NCI-H748 treated with DMSO at 0.1 percent for 48 hours (cell line): ENCODE measurements around the gene CAMK2B.
"Not testable (repeated sequence)": the region's sequence is repeated elsewhere in the genome, so short reads cannot be mapped to it uniquely, and the experiment has no call there.

Experiments
- DNase-seq: peaks from one replicate; lab custom pipeline; 2025; lab: John Stamatoyannopoulos, UW

Gene CAMK2B

DNA sequence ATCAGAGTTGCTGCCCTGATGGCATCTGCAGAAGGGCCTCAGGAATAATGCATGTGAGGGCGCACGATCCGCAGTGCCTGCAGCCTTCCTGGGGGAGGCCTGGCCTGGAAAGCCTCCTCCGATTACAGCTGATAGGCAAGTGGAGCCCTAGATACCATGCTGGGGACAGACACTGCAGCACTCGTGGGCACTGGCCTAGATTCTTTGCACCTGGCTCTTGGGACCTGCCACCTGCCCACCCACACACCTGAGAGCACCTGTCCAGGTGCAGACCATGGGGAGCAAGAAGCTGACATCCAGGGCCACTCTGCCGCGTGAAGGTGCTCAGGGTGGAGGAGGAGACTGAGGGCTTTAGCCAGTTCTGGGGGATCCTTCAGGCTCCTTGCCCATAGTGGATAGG lies 109.9 kb downstream of the CAMK2B start:
- no peak for DNase-seq

DNA sequence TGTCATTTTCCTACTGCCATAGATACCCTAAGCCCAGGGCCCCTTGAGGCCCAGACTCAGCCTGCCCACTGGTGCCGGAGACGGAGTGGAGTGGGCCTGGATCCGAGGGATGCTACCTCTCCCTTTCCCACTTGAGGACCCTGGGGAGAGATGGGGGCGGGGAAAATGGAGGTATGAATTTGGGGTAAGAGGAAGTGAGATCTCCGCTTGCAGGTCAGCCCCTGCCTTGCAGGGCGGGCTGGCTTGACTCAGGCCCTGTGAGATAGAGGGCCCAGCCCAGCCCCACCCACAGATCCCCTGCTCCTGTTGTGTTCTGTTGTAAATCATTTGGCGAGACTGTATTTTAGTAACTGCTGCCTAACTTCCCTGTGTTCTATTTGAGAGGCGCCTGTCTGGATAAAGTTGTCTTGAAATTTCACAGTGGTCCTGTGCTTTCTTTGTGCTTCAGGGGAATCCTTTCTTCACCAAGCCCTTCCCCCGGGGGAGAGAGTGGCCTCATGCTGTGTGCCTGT lies 111.5 kb downstream of the CAMK2B start:
- DNase-seq, result no peak

DNA sequence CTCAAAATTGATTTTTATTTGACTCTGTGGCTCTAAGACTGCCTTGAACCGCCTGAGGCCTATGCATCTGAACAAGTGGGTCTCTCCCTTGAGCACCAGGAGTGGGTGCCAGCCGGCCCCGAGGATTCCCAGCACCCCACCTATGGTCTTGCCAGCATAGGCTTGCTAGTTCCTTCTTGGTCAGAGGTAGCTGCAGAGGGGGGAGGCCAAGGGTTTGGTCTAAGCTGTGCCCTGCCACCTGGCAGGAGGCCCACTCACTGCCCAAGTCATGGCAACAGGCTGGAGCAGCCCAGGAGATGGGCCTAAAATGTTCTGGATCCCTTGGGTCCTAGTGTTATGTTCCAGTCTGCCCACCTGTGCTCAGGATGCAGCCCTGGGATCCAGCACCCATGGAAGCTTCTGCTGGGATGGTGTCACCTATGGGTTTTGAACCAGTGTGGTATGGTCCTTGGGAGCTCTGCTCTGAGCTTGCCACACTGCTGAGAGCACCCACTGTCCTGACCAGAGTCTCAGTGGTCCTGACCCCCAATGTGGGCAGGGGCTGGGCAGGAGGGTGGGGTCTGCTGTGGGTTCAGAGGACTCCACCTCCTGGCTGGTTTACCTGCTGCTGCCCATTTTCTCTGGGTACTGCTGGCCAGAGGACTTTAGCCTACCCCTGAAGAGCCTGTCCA lies 112.1 kb downstream of the CAMK2B start:
- DNase-seq, result no peak

DNA sequence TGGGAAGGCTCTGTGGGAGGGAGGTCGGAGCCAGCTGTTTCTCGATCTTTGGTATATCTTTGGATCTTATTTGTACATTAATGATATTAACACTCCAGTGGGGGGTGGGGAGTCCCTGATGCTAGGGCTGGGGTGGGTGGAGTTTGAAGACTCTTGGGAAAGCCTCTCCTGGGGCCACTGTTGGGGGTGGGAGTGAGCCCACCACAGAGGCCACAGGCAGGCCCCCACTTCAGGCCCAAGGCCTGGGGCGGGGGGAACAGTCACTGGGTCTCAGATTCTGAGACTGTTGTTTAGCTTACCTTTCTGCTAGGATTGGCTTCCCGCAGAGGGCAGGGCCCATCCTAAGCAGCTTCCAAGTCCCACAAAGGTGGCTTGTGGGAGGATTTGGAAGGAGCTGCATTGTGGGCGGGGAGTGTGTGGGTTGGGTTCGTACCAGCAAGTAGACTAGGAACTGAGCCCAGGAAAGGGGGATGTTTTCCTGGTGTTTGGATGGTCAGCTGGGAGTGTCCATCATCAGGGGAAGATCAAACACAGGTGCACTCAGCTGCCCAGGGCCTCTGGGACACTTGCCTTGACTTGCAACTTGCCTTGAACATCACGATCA lies 112.7 kb downstream of the CAMK2B start:
- DNase-seq, result no peak

DNA sequence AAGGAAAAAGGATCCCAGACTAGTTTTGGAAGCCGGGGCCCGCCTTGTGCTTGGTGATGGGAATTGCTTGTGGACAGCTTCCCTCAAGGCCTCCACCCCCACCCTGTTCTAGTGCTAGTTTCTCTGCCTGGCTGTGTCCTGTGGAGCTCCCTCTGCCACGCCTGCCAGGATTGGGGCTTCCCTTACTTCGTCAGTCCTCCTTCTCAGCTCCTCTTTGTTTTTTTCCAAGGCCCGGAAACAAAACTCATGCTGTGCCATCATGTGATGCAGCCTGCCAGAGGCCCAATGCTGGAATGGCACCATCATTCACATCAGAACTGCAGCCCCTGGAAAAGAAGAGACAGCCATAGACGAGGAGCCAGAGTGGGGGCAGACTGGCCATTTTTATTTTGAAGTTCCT lies 113.4 kb downstream of the CAMK2B start:
- DNase-seq, result no peak

DNA sequence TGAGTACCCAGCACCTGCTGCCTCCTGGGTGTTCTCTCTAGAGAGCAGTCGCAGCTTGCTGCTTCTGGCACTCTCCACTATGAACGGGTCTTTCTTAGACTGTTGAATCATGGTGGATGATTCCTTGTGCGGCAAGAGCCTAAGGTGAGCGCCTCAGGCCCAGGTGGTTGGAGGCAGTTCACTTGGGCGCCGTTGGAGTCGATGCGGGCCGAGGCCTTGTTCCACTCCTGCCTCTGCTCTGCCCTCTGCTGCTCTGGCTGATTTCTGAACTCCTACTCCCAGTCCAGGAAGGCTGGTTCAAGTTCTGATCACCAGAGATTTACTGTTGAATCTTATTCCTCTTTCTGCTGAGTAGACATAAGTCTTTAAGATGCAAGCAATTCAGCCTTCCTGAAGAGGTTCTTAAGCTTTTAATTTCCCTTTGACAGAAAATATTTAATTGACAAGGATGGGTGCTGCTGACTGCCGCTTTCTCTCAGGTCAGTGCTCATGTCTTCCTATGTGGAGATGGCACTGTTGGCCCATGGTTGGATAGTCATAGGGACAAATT lies 114.2 kb downstream of the CAMK2B start:
- DNase-seq, result no peak

DNA sequence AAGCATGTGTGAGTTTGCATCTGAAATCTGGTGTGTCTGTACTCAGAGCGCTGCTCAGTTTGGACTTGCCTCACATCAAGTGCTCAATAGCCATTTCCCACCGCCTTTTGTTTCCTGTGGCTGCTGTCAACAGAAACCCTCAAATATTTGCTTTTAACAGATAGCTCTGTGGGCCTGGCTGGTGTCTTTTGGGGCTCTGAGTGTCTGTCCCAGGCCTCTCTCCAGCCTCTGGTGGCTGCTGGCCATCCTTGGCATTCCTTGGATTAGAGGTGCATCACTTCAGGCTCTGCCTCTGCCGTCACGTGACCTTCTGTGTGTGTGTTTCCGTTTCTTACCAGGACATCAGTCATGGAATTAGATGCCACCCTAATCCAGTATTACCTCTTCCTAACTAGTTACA lies 115.3 kb downstream of the CAMK2B start:
- no peak for DNase-seq

DNA sequence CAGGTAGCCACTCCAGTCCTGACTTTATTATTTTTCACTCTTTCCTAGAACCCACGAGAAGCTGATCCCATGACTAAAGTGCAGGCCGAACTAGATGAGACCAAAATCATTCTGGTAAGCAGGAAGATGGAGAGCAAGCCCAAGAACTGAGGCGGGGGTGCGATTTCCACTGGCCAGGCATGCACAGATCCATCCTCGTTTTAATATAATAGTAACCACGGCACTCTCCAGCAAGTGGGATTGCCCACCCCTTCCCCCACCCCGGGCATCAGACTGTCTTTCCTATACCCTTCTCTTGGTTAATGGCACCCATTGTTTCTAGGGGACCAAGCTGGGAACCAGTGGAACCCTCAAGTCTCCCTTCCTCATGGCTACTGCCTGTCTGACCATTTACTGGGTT lies 117.3 kb downstream of the CAMK2B start:
- no peak for DNase-seq

DNA sequence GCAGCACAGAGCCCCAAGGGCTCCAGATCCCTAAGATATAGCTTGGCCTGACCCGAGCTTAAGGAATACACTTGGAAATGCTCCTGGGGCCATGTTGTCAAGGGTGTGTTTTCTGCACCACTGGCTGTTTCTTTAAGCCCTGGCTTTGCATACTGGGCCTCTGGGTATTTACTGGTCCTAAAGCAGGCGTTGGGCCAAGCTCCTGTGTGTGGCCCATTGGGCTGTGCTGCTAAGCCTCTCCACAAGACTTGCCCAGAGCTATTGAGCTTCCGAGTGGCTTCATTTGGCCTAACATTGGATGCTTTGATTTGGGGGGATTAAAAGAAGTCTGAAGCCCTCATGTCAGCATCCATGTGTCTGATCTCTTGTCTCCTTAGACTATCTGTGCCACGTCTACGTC lies 119.4 kb downstream of the CAMK2B start:
- no peak for DNase-seq

DNA sequence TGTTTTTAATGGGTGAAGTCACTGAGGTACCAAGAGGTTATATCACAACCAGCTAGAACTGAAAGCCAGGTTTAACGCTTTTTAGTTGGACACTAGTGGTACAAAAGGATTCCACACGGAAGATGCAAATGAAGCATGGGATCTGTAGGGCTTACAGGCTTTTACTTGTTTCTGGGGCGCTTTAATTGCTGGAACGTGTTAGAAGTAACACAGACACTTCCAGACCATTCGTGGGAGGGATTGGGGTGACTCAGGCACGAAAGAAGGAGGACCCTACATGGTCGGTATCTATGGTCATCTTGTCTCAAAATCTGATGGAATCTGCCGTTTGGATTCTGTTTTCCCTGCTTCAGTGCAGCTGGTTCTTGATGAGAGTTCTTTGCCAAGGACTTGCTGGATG lies 123.6 kb downstream of the CAMK2B start:
- no peak for DNase-seq

DNA sequence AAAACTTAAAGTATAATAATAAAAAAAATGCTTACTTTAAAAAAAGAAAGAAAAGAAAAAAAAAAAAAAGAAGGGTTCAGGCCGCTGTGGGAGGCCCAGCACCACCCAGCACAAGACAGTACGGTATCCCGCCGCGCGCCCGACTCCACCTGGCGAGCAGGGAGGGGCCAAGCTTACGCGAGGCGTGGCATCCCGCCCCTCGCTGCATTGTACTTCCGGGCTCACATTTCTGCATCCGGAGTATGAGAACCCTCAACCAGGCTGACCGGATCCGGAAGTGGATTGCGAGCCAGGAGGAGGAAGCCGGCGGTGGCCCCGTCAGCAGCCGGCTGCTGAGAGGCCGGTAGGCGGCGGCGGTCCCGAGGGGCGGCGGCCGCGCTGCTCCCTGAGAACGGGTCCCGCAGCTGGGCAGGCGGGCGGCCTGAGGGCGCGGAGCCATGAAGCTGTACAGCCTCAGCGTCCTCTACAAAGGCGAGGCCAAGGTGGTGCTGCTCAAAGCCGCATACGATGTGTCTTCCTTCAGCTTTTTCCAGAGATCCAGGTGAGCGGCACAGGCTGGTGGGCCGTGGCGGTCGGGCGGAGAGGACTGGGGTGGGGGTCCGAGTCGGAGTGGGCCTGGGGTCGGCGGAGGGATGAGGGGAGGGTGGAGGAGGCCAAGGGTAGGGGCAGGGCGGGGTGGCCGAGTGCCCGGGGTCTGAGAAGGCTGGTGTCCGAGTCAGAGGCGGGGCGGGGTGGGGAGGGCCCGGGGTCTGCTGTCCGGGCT lies 124.5 kb downstream of the CAMK2B start, which contains the start of gene YKT6:
TSS of gene YKT6 (plus strand) at position 280 of the 763 bp plus-strand sequence. CDS start at position 438, 158 bp downstream.
- DNase-seq, result peak; percentile 92

DNA sequence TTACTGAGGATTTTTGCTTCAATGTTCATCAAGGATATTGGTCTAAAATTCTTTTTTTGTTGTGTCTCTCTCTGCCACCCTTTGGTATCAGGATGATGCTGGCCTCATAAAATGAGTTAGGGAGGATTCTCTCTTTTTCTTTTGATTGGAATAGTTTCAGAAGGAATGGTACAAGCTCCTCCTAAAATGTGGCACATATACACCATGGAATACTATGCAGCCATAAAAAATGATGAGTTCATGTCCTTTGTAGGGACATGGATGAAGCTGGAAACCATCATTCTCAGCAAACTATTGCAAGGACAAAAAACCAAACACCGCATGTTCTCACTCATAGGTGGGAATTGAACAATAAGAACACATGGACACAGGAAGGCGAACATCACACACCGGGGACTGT lies 125.2 kb downstream of the CAMK2B start:
- not testable (repeated sequence) for DNase-seq

DNA sequence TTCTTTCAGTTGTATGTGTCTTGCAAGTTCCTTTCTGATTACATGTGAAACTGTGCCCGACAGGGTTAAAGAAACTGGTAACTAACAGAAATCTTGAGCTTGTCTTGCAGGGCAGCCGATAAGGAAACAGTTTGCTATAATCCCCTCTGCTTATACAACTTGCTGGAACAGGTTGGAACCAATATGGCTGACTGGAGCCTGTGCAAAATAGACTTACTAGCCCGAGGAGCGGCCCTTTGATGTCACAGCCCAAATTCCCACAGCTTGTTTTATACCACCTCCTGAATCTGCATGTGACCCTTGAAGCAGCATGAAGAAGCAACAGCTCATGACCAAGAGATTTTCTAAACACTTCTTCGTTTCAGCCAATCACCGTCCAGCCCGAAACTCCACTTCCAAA lies 127.9 kb downstream of the CAMK2B start:
- DNase-seq, result no peak

DNA sequence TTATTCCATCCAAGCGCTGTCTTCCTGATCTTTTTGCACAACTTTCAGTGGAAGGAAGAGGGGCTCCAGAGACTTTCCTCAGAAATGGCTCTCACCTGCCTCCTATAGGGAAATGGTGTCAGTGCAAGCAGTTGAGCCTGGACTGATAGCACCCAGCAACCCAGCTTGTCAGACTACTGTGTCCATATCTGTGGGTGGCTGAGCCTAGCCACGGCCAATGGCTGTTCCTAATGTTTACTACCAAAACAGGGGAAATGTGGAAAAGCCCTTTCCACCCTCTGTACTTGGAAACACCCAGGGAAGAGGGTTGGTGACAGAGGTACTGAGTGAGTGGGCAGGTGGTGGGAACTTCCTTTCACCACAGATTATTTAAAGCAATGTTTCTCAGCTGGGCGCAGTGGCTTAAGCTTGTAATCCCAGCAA lies 128.9 kb downstream of the CAMK2B start:
- DNase-seq, result peak; percentile 53

DNA sequence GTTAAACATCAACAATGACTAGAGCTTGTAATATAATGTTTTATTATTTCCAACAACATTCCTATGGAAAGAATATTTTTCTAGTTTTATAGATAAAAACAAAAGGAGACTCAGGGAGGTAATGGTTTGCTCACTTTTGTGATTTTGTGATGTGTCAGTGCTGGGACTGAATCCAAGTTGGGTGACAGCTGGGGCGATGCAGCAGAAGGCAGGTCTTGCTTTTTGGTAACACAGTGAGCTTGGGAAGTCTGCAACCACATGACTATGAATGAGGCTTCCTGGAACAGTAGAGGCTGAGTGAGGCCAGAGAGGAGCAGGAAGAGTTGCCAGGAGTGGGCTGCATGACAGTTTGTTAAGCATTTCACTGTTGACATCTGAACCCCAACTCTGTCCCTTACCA lies 129.5 kb downstream of the CAMK2B start:
- DNase-seq, result no peak

DNA sequence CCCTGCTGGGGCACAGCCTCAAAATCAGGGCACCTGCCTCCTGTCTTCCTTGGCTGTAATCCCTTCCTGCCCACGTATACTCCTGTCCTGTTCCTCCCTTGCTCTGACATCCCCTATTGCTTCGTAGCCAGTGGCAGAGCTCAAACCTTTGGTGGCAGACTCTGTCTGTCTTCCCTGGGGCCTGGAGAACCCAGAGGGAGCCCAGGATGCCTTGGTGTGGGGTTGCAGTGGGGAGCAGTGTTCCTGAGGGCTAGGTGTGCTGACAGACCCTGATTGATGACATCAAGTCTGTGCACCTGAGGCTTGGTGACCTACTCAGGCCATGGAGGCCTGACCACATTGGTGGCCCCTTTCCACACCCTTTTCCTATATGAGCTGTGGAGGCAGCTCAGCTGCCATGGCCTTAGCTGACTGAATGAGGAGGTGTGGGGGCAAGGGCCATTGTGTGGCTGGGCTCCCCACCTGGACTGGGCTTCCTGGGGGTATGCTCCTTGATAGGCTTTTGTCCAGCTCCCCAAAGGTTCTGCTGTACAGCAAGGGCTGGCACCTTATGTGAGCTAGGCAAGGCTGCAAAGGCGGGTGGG lies 130.7 kb downstream of the CAMK2B start:
- DNase-seq, result no peak

DNA sequence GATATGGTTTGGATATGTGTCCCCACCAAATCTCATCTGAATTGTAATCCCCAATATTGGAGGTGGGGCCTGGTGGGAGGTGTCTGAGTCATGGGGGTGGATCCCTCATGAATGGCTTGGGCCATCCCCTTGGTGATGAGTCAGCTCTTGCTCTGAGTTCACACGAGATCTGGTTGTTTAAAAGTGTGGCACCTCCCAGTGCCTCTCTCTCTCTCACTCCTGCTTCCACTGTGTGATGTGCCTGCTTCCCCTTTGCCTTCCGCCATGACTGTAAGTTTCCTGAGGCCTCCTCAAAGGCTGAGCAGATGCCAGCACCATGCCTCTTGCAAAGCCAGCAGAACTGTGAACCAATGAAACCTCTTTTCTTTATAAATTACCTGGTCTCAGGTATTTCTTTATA lies 131.3 kb downstream of the CAMK2B start:
- no peak for DNase-seq

DNA sequence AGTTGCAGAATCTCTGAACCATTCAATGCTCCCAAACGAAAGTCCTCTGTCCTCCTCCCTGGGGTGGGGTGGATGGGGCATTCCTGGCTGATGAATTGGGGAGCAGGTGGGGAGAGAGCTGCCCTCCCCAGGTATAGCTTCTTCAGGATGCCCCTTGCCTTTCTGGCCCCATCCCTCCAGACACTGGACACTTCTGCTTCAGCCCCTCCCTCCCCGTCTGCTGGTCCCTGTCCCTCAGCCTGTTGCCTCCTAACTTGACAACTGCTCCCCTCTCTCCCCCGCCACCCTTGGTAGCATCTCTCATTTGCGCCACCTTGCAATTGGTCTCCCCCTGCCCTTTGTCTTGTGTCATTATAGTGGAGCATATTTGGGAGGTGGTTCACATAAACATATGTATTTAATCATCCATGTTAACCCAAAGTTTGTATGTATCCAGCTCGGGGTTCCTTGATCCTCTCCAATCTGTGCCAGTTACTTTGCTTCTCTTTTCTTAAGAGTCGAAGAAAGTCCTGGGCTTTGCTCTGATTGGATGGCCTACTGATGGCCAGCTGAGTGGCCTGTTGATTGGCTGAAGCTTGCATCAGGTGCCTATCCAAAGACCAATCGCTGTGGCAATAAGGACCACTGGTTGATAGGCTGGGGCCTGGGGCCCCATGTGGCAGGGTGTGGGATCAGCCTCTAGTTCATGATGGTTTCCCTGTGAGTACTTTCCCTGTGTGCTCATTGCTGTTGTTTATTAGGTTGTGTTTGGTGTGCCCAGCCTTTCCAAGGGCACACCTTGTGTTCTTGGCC lies 132.2 kb downstream of the CAMK2B start:
- DNase-seq, result no peak

DNA sequence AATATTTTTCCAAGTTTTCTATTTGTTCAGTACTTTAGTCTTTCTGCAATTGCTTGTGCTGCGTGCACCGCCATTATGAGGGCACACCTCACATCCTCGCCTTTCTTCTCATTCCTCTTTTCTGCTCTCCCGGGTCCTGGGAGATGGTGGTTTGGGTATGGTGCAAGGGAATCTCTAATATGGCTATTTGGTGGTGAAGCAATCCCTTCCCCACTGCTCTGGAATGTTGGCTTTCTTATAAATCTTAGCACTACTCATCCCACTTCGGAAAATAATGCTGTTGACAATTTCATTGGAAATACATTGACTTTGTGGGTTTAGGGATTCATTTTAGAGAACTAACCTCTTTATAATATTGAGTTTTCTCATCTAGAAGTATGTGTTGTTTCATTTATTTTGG lies 134.2 kb downstream of the CAMK2B start:
- DNase-seq, result no peak

DNA sequence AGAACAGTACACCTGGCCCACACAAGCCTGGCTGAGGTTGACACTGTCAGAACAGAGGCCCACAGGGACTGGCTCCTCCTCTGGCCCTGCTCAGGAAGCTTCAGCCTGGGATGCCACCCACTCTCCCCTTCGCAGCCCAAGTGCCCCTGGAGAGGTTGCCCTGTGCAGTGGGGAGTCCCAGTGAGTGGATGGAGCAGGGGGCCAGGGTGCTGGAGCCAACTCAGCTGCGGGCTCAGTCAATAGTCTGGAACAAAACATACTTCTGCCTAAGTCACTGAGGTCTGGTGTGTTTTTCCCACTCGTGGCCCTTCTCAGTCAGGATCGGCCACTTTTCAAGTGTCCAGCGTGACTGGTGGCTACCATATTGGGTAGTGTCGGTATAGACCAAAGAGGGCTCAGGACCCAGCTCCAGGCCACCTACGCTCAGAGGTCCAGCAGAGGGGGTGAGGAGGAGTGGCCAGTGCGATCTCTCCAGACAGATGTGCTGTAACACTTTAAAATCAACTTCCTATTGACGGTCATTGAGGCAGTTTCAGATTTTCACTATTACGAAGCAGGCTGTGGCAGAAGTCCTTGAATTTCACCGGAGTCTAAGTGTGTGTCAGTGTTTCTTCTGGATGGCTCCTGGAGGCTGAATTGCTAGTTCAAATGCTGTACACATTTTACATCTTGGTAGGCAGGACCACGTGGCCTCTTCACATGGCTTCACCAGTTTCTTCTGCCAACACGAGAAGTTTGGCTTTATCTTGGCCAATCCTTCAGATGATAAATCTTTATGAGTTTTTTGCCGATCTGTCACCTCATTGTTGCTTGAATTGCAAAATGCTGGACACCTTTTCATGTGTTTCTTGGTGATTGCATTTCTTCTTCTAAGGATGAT lies 135.2 kb downstream of the CAMK2B start:
- DNase-seq, result no peak
